ENCODE results near the gene PHRF1. TPM values are rescaled to one million over a fixed set of nuclear protein-coding genes. Genes with fewer than 3 reads are reported as not detected.

PHRF1 gene
- total and polyA plus RNA-seq, 2 donors (not counting 3 experiments of a cell fraction or from before 2014, with no cell fraction given) = 14.2 to 39.4 TPM

DNA sequence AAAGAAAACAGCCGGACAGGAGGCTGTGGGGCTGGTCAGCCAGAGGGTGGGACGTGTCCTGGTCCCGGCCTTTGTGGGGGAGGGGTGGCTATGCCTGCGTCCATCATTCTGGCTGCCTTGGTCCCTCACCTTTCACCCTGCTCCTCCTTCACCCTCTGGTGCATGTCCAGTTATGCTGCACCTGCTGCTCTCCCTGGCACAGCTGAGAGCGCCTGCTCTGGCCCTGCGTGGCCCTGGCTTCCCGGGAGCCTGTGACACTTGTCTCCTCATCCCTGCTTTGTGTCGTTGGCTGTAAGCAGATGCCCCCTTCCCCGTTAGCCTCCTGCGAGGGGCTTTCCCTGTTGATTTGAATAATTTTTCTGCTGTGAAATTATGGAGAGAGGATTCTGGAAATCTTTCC lies 16.6 kb downstream of the PHRF1 start:
- DNase-seq (ENCODE audit: low read depth, low spot score) (no peak), FAIRE-seq (no peak)
- no peak overlapping the region for H3K4me2 ChIP-seq (ENCODE audit: insufficient read depth, low read length)
- H3K36me3 ChIP-seq (ENCODE audit: control insufficient read depth in 2 of 2, extremely low read depth in 1 of 2, insufficient read depth in 2 of 2, low read length in 2 of 2) = peaks cover 24 to 47% of the 10 kb centered on the region in 2 experiments
- H3K9ac ChIP-seq (replicated peaks; ENCODE audit: extremely low read depth, insufficient read depth, low read length) = no peak overlapping the region
- POLR2A ChIA-PET = no interaction called here
- no peak overlapping the region for H2AFZ ChIP-seq (ENCODE audit: low read depth, low read length)
- H3K9me3 ChIP-seq (replicated peaks; ENCODE audit: control insufficient read depth, insufficient read depth, low read length) = no peaks in the 10 kb centered on the region
- CTCF ChIA-PET = no interaction called here
- H3K4me1 ChIP-seq (ENCODE audit: control insufficient read depth, extremely low read depth, insufficient read depth, low read length) = peaks cover 2% of the 10 kb centered on the region
- no peaks in the 10 kb centered on the region for H3K27me3 ChIP-seq (ENCODE audit: control insufficient read depth in 2 of 2, insufficient read depth in 2 of 2, low read length in 2 of 2)
- H3K79me2 ChIP-seq (ENCODE audit: control insufficient read depth, insufficient read depth, low read length) = peaks cover 9% of the 10 kb centered on the region
- no TSS peak for BruUV-seq (replicated peaks)
- no peak overlapping the region for H3K4me3 ChIP-seq (replicated peaks in 1 of 3; ENCODE audit: insufficient read depth in 1 of 3, low read depth in 1 of 3, low read length in 3 of 3)
- H4K20me1 ChIP-seq (replicated peaks; ENCODE audit: control insufficient read depth, extremely low read depth, insufficient read depth, low read length) = no peaks in the 10 kb centered on the region
- no peak overlapping the region for H3K27ac ChIP-seq (ENCODE audit: insufficient read depth, low read depth, low read length)
- H3K9me1 ChIP-seq (replicated peaks; ENCODE audit: control insufficient read depth, extremely low read depth, insufficient read depth, low read length) = no peaks in the 10 kb centered on the region
- intact Hi-C loops (cut with micrococcal nuclease) (no loop called here), dilution Hi-C loops (cut with MboI; ENCODE audit: extremely low pct_ligation_motif_present, low sequenced_read_pairs) (no loop called here)
- TF ChIP-seq GATA2 (IDR thresholded peaks at IDR 0.05; ENCODE audit: insufficient read depth, insufficient read length, low read depth, low read length) (no peak), POLR2AphosphoS5 (IDR thresholded peaks at IDR 0.05; ENCODE audit: insufficient read depth, low read depth, low read length) (no peak), POLR2A (IDR thresholded peaks at IDR 0.05; ENCODE audit: low read depth, low read length) (no peak), EZH2 (IDR thresholded peaks at IDR 0.05; ENCODE audit: borderline replicate concordance, low read depth, low read length, severe bottlenecking) (no peak), MYC (IDR thresholded peaks at IDR 0.05; ENCODE audit: low read depth, low read length) (no peak), FOS (IDR thresholded peaks at IDR 0.05; ENCODE audit: borderline replicate concordance, insufficient read depth, low read length) (no peak), JUN (IDR thresholded peaks at IDR 0.05; ENCODE audit: borderline replicate concordance, insufficient read depth, insufficient read length, low read depth) (no peak)
- TF ChIP-seq, protein P1, sequence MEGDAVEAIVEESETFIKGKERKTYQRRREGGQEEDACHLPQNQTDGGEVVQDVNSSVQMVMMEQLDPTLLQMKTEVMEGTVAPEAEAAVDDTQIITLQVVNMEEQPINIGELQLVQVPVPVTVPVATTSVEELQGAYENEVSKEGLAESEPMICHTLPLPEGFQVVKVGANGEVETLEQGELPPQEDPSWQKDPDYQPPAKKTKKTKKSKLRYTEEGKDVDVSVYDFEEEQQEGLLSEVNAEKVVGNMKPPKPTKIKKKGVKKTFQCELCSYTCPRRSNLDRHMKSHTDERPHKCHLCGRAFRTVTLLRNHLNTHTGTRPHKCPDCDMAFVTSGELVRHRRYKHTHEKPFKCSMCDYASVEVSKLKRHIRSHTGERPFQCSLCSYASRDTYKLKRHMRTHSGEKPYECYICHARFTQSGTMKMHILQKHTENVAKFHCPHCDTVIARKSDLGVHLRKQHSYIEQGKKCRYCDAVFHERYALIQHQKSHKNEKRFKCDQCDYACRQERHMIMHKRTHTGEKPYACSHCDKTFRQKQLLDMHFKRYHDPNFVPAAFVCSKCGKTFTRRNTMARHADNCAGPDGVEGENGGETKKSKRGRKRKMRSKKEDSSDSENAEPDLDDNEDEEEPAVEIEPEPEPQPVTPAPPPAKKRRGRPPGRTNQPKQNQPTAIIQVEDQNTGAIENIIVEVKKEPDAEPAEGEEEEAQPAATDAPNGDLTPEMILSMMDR (IDR thresholded peaks at IDR 0.05; ENCODE audit: extremely low read depth in 1 of 2, insufficient read depth in 1 of 2, low read depth in 1 of 2, low read length in 2 of 2) = no peak
- TF ChIP-seq, protein P2, sequence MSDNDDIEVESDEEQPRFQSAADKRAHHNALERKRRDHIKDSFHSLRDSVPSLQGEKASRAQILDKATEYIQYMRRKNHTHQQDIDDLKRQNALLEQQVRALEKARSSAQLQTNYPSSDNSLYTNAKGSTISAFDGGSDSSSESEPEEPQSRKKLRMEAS (IDR thresholded peaks at IDR 0.05; ENCODE audit: insufficient read depth, insufficient read length) = no peak
